Endothelial cell of umbilical vein (primary cell): ENCODE measurements around the gene SAMD4A.

Source experiments
- CTCF ChIP-seq, 2 donors: IDR thresholded peaks; 1 replicate in 1 of 2; 2 replicates in 1 of 2; pipeline ENCODE4 v1.5.1; 2011; ENCODE audit warnings: low read length in 2 of 2, mild to moderate bottlenecking in 2 of 2, moderate library complexity in 2 of 2, control low read depth in 1 of 2, inconsistent platforms in 1 of 2, low read depth in 1 of 2; ENCODE audit not compliant: insufficient read depth in 1 of 2; ENCODE audit errors: extremely low read depth in 1 of 2
- EZH2 ChIP-seq: IDR thresholded peaks from 2 replicates; pipeline ENCODE4 v1.6.1; 2012; ENCODE audit warnings: borderline replicate concordance, low read depth, mild to moderate bottlenecking, moderate library complexity, low read length, inconsistent platforms; ENCODE audit not compliant: severe bottlenecking
- FOS ChIP-seq: IDR thresholded peaks from 2 replicates; pipeline ENCODE4 v1.6.1; 2011; ENCODE audit warnings: mild to moderate bottlenecking, low read length, moderate library complexity, borderline replicate concordance; ENCODE audit not compliant: insufficient read depth
- GATA2 ChIP-seq: IDR thresholded peaks from 2 replicates; pipeline ENCODE4 v1.7.0; 2011; ENCODE audit warnings: low read depth, mild to moderate bottlenecking, moderate library complexity, mixed read lengths, low read length; ENCODE audit not compliant: insufficient read length, insufficient read depth
- JUN ChIP-seq: IDR thresholded peaks from 2 replicates; pipeline ENCODE4 v1.6.1; 2011; ENCODE audit warnings: borderline replicate concordance, low read depth; ENCODE audit not compliant: insufficient read length, insufficient read depth
- MAX ChIP-seq: IDR thresholded peaks from 2 replicates; pipeline ENCODE4 v1.6.1; 2011; ENCODE audit not compliant: insufficient read depth, insufficient read length
- MYC ChIP-seq: IDR thresholded peaks from one replicate; pipeline ENCODE4 v1.6.1; 2011; ENCODE audit warnings: mild to moderate bottlenecking, low read depth, low read length
- POLR2A ChIP-seq: IDR thresholded peaks from 2 replicates; pipeline ENCODE4 v1.6.1; 2012; ENCODE audit warnings: low read depth, mild to moderate bottlenecking, control low read depth, low read length
- POLR2AphosphoS5 ChIP-seq: IDR thresholded peaks from 2 replicates; pipeline ENCODE4 v1.6.1; 2012; ENCODE audit warnings: low read depth, mild to moderate bottlenecking, control low read depth, low read length, moderate library complexity; ENCODE audit not compliant: insufficient read depth

- no peak for TF ChIP-seq POLR2AphosphoS5
- TF ChIP-seq CTCF (IDR thresholded peaks at IDR 0.05; ENCODE audit: extremely low read depth in 1 of 2, insufficient read depth in 1 of 2, low read depth in 1 of 2, low read length in 2 of 2) = no peak
- no peak for TF ChIP-seq EZH2
- no peak for TF ChIP-seq POLR2A
- TF ChIP-seq MAX = no peak
- no peak for TF ChIP-seq JUN
- TF ChIP-seq MYC = no peak
- no peak for TF ChIP-seq GATA2
- no peak for TF ChIP-seq FOS
These were observed 33.8 kb downstream of the SAMD4A start for GRCh38 chr14:54600717-54601109.
